NCI-H1092 (cell line): ENCODE measurements around the gene NR3C2.

ENCODE experiments used
- DNase-seq: peaks from one replicate; lab custom pipeline; 2025; lab: John Stamatoyannopoulos, UW

Gene NR3C2

DNA sequence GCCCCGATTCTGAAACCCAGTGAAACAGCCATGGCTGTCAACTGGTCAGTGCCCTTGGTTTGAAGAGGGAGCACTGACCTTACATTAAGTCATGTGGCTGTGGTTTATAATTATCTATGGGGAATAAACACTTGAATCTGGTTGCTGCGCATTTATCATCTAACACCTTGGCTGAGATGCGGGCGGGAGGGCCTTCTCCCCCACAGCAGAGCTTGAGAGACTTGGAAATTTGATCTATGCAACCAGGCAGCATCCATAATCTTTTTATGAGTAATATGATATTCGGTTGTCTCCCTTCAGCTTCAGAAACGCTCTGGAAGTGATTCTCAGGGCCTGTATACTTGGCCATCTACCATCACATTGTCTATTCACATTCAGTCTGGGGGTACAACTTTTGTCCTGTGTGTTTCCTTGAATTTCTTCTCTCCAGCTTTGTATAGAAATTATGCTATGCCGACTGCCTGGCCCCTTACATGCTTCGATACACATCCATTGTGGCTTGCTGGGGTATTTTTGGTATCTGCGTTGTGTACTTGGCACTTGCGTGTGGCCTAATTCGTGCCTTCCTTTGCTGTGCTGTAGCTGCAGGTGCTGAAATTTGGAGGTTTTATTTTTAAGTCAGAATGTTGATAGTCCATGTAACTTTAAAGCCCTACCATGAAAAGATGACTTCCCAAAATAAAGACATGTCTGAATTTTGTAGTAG, 388.8 kb downstream of the NR3C2 start:
- no peak for DNase-seq

DNA sequence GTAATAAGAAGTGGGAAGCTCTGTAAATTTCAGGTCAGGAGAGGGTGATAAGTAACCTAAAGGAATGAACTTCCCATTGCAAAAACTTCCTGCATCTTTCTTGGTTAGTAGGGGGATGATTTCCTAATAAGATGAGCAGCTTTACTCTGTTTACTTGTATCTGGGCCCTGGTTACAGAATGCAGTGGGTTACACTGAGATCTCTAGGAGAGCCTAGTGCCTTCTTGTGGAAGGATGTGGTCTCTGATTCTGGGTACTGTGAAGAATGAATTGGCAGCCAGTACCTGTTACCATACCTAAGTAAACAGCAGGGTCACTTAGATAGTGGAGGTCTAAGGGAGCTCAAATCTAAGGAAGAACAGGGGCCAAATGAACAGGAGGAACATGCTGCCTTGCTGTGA, 389.8 kb downstream of the NR3C2 start:
- no peak for DNase-seq

GRCh38 chr4:148051403-148051802, 390.8 kb downstream of the NR3C2 start:
- DNase-seq: no peak

GRCh38 chr4:148048598-148048997, 393.6 kb downstream of the NR3C2 start:
- DNase-seq: no peak

- no peak for DNase-seq
These were observed 397.3 kb downstream of the NR3C2 start for GRCh38 chr4:148044912-148045352.

- no peak for DNase-seq
These were observed 397.9 kb downstream of the NR3C2 start for GRCh38 chr4:148044089-148044911.

GRCh38 chr4:148041606-148042329, 400.4 kb downstream of the NR3C2 start:
- DNase-seq: no peak

GRCh38 chr4:148034813-148035212, 407.4 kb downstream of the NR3C2 start:
- DNase-seq: no peak

- no peak for DNase-seq
These were observed 411.9 kb downstream of the NR3C2 start for GRCh38 chr4:148030193-148030873.

GRCh38 chr4:148029781-148030180, 412.4 kb downstream of the NR3C2 start:
- no peak for DNase-seq
